Spleen (tissue), 7 donors: ENCODE measurements around the gene MINDY4.

Experiments used
- POLR2AphosphoS5 ChIP-seq, 3 donors: sonication (generic); formaldehyde crosslinking; IDR thresholded peaks; one replicate each; pipeline ENCODE4 v1.5.1; 2017; ENCODE audit warnings: antibody characterized with exemption in 3 of 3
- TF ChIP-seq, protein P1 (sequence below), 11 experiments: fragments of 200-600 bp in 7 of 11; fragments of 450-650 bp in 4 of 11; sonication (generic) in 4 of 11; IDR thresholded peaks in 8 of 11; conservative IDR thresholded peaks in 3 of 11; 1 replicate in 7 of 11; 2 replicates in 4 of 11; pipeline versions ENCODE4 v1.4.0 to v1.8.0; 2016 to 2021; ENCODE audit warnings: antibody characterized with exemption in 11 of 11, inconsistent platforms in 4 of 11, mild to moderate bottlenecking in 1 of 11
- donor health status: DM: no; HTN: no; CAD: no; lungs with moderate emphysema.
- donor health status: DM: no; HTN: no; CAD: no.
- donor health status: DM: no; HTN: no; CAD: no.

DNA sequence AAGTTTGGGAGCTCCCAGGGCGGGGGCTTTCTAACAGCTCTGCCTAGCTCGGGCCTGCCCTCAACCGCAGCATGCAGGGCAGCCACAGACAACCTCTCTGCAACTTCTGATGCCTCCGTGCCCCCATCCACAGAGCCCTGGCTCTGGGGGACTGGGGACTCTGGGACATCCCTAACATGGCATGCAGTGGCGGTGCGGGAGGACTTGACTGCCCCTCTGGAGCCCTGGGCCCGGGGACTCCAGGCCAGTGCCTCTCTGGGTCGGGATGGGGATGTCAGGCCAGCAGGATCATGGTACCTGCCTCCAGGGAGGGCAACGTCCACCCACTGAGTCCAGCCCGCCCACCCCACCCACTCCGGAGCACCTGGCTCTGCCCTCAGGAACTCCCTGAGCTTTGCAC lies 139.9 kb downstream of the MINDY4 start:
- TF ChIP-seq, protein P1, sequence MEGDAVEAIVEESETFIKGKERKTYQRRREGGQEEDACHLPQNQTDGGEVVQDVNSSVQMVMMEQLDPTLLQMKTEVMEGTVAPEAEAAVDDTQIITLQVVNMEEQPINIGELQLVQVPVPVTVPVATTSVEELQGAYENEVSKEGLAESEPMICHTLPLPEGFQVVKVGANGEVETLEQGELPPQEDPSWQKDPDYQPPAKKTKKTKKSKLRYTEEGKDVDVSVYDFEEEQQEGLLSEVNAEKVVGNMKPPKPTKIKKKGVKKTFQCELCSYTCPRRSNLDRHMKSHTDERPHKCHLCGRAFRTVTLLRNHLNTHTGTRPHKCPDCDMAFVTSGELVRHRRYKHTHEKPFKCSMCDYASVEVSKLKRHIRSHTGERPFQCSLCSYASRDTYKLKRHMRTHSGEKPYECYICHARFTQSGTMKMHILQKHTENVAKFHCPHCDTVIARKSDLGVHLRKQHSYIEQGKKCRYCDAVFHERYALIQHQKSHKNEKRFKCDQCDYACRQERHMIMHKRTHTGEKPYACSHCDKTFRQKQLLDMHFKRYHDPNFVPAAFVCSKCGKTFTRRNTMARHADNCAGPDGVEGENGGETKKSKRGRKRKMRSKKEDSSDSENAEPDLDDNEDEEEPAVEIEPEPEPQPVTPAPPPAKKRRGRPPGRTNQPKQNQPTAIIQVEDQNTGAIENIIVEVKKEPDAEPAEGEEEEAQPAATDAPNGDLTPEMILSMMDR (IDR thresholded peaks at IDR 0.05 in 8 of 11, conservative IDR thresholded peaks at IDR 0.05 in 3 of 11), result no peak
- TF ChIP-seq POLR2AphosphoS5 (IDR thresholded peaks at IDR 0.05), result no peak
